Keratinocyte (primary cell): Measurements from ENCODE around the gene SAMD5. TPM values are rescaled to one million over a fixed set of nuclear protein-coding genes. Genes with fewer than 3 reads are reported as not detected.

ENCODE experiments used
- DNase-seq: peaks from one replicate; pipeline ENCODE4 v3.0.0-alpha.2; 2011; ENCODE audit warnings: low read depth, missing footprints, low spot score
- FAIRE-seq: peaks from 2 replicates; lab custom pipeline; 2011; peaks lifted over from hg19 to GRCh38; lab: Jason Lieb, UNC
- H2AFZ ChIP-seq: 2 replicates; pipeline ENCODE4 v1.6.0; 2012; ENCODE audit warnings: low read length, control low read depth, inconsistent platforms; ENCODE audit not compliant: control insufficient read depth
- H3K27ac ChIP-seq: 2 replicates; pipeline ENCODE4 v1.5.1; 2011; ENCODE audit warnings: low read length; ENCODE audit not compliant: control insufficient read depth, insufficient read depth
- H3K27me3 ChIP-seq: 3 replicates; pipeline ENCODE4 v1.6.0; 2011; ENCODE audit warnings: low read length; ENCODE audit not compliant: control insufficient read depth, insufficient read depth; ENCODE audit errors: extremely low read depth
- H3K36me3 ChIP-seq, 2 experiments: 2 replicates in 1 of 2; 3 replicates in 1 of 2; pipeline ENCODE4 v1.5.1; 2011; ENCODE audit warnings: low read length in 2 of 2, mild to moderate bottlenecking in 1 of 2; ENCODE audit not compliant: control insufficient read depth in 2 of 2, insufficient read depth in 2 of 2; ENCODE audit errors: extremely low read depth in 1 of 2
- H3K4me1 ChIP-seq: 3 replicates; pipeline ENCODE4 v1.5.1; 2011; ENCODE audit warnings: low read length; ENCODE audit not compliant: control insufficient read depth, insufficient read depth; ENCODE audit errors: extremely low read depth
- H3K4me2 ChIP-seq: 3 replicates; pipeline ENCODE4 v1.6.0; 2011; ENCODE audit warnings: low read depth, low read length; ENCODE audit not compliant: control insufficient read depth, insufficient read depth; ENCODE audit errors: extremely low read depth
- H3K4me3 ChIP-seq, 3 experiments: fragments of 200-600 bp in 1 of 3; sonication (generic) in 1 of 3; 2 replicates in 2 of 3; 3 replicates in 1 of 3; pipeline ENCODE4 v1.5.1; 2011 to 2016; ENCODE audit warnings: low read length in 3 of 3, mild to moderate bottlenecking in 3 of 3, control low read depth in 2 of 3, inconsistent platforms in 1 of 3, low read depth in 1 of 3, mixed read lengths in 1 of 3, mixed run types in 1 of 3, moderate library complexity in 1 of 3; ENCODE audit not compliant: control insufficient read depth in 2 of 3, insufficient read depth in 2 of 3; ENCODE audit errors: extremely low read depth in 1 of 3
- H3K79me2 ChIP-seq: 2 replicates; pipeline ENCODE4 v1.6.0; 2012; ENCODE audit warnings: low read length; ENCODE audit not compliant: control insufficient read depth, insufficient read depth
- H3K9ac ChIP-seq: 3 replicates; pipeline ENCODE4 v1.6.0; 2011; ENCODE audit warnings: low read length; ENCODE audit not compliant: control insufficient read depth, insufficient read depth; ENCODE audit errors: extremely low read depth
- H3K9me1 ChIP-seq: 3 replicates; pipeline ENCODE4 v1.6.0; 2011; ENCODE audit warnings: low read length; ENCODE audit not compliant: control insufficient read depth, insufficient read depth; ENCODE audit errors: extremely low read depth
- H3K9me3 ChIP-seq: 2 replicates; pipeline ENCODE4 v1.5.1; 2012; ENCODE audit warnings: low read depth, low read length; ENCODE audit not compliant: control insufficient read depth
- H4K20me1 ChIP-seq: 3 replicates; pipeline ENCODE4 v1.6.0; 2011; ENCODE audit warnings: low read length; ENCODE audit not compliant: control insufficient read depth, insufficient read depth; ENCODE audit errors: extremely low read depth
- CTCF ChIP-seq, 3 experiments: IDR thresholded peaks in 1 of 3; conservative IDR thresholded peaks in 1 of 3; optimal IDR thresholded peaks in 1 of 3; 2 replicates in 2 of 3; 3 replicates in 1 of 3; pipeline versions ENCODE3 to v1.5.1; 2011; ENCODE audit warnings: low read length in 3 of 3, mild to moderate bottlenecking in 3 of 3, moderate library complexity in 2 of 3, control low read depth in 1 of 3, inconsistent platforms in 1 of 3; ENCODE audit not compliant: insufficient read depth in 2 of 3; ENCODE audit errors: extremely low read depth in 1 of 3
- EZH2 ChIP-seq: IDR thresholded peaks from one replicate; pipeline ENCODE4 v1.6.1; 2012; ENCODE audit warnings: inconsistent platforms, mild to moderate bottlenecking, low read length, moderate library complexity
- dilution Hi-C: fragments of 300-500 bp; cut with MboI; formaldehyde crosslinking; loops from one replicate; pipeline ENCODE4 v1.7.0; 2020; ENCODE audit warnings: low sequenced_read_pairs; ENCODE audit not compliant: extremely low pct_ligation_motif_present
- polyA plus RNA-seq, 5 experiments: library from polyadenylated mRNA; depleted of rRNA in 3 of 5; stranded (reverse) in 3 of 5; stranded (forward) in 1 of 5; unstranded in 1 of 5; fragments of >200 nt; gene quantifications; 1 replicate in 1 of 5; 2 replicates in 3 of 5; 3 replicates in 1 of 5; pipeline versions ENCODE4 v1.2.1 to v1.2.3, GENCODE V29; 2011 to 2012; ENCODE audit warnings: missing spikeins in 2 of 5, low read depth in 1 of 5, low replicate concordance in 1 of 5

The SAMD5 gene
- polyA plus RNA-seq, 1 donor (not counting 4 experiments of a cell fraction or from before 2014, with no cell fraction given), result 1.2 TPM

- H2AFZ ChIP-seq, result no peak overlapping the region
- no peak overlapping the region for H3K4me2 ChIP-seq
- no peaks in the 10 kb centered on the region for H3K27me3 ChIP-seq
- no peak for TF ChIP-seq CTCF (optimal IDR thresholded peaks at IDR 0.05 in 1 of 3, IDR thresholded peaks at IDR 0.05 in 1 of 3, conservative IDR thresholded peaks at IDR 0.05 in 1 of 3; ENCODE audit: extremely low read depth in 1 of 3, insufficient read depth in 2 of 3, low read length in 3 of 3)
- TF ChIP-seq EZH2, result no peak
- H3K9me3 ChIP-seq, result no peaks in the 10 kb centered on the region
- H3K4me3 ChIP-seq, result no peak overlapping the region
- no peak for FAIRE-seq
- H3K36me3 ChIP-seq, result no peaks in the 10 kb centered on the region
- H3K9ac ChIP-seq, result no peak overlapping the region
- H3K4me1 ChIP-seq, result peaks cover 6% of the 10 kb centered on the region
- no peak overlapping the region for H3K27ac ChIP-seq
- H3K9me1 ChIP-seq, result no peaks in the 10 kb centered on the region
- H3K79me2 ChIP-seq, result no peaks in the 10 kb centered on the region
- dilution Hi-C loops, result no loop called here
- no peak for DNase-seq
- no peaks in the 10 kb centered on the region for H4K20me1 ChIP-seq
These were observed 69.7 kb downstream of the SAMD5 start for GRCh38 chr6:147578159-147578558.

GRCh38 chr6:147578883-147579282, 70.4 kb downstream of the SAMD5 start:
- Histone ChIP-seq H3K27me3 (no peaks in the 10 kb centered on the region), H3K27ac (no peak overlapping the region), H4K20me1 (no peaks in the 10 kb centered on the region), H3K9me1 (no peaks in the 10 kb centered on the region), H3K9ac (no peak overlapping the region), H3K9me3 (no peaks in the 10 kb centered on the region), H3K4me1 (peaks cover 6% of the 10 kb centered on the region), H3K4me3 (no peak overlapping the region), H2AFZ (no peak overlapping the region), H3K79me2 (no peaks in the 10 kb centered on the region), H3K36me3 (no peaks in the 10 kb centered on the region), H3K4me2 (no peak overlapping the region)
- TF ChIP-seq CTCF (optimal IDR thresholded peaks at IDR 0.05 in 1 of 3, IDR thresholded peaks at IDR 0.05 in 1 of 3, conservative IDR thresholded peaks at IDR 0.05 in 1 of 3; ENCODE audit: extremely low read depth in 1 of 3, insufficient read depth in 2 of 3, low read length in 3 of 3) (no peak), EZH2 (no peak)
- dilution Hi-C loops, result no loop called here
- FAIRE-seq (peak; percentile 39), DNase-seq (no peak)
